GM21360 (cell line): Measurements from ENCODE around the gene HADH.
"Not testable (repeated sequence)": the region's sequence is repeated elsewhere in the genome, so short reads cannot be mapped to it uniquely, and the experiment has no call there.

Source experiments
- ATAC-seq: cut with Tn5 transposase; IDR thresholded peaks from one replicate; pipeline ENCODE4 v1.9.1; 2021; ENCODE audit warnings: mild to moderate bottlenecking, moderate library complexity; ENCODE audit not compliant: unreplicated experiment

The HADH gene

DNA sequence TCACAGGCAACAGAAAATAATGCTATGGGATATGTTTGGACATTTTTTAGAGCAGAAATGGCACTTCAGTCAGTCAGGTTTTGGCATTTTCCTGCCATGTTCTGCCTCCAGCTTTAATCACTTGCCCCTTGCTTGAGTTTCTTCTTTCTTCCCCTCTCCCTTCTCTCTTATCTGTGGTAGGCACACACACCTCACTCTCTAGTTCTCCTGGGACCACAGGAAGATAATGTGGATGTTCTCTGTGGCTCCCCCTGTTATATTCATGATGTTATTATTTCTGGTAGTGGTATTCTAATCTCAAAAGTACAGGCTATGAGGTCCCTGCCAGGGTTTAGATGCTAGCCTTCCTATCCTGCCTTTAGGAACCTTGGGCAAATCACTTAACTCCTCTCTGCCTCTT lies 5.2 kb downstream of the HADH start:
- no peak for ATAC-seq

DNA sequence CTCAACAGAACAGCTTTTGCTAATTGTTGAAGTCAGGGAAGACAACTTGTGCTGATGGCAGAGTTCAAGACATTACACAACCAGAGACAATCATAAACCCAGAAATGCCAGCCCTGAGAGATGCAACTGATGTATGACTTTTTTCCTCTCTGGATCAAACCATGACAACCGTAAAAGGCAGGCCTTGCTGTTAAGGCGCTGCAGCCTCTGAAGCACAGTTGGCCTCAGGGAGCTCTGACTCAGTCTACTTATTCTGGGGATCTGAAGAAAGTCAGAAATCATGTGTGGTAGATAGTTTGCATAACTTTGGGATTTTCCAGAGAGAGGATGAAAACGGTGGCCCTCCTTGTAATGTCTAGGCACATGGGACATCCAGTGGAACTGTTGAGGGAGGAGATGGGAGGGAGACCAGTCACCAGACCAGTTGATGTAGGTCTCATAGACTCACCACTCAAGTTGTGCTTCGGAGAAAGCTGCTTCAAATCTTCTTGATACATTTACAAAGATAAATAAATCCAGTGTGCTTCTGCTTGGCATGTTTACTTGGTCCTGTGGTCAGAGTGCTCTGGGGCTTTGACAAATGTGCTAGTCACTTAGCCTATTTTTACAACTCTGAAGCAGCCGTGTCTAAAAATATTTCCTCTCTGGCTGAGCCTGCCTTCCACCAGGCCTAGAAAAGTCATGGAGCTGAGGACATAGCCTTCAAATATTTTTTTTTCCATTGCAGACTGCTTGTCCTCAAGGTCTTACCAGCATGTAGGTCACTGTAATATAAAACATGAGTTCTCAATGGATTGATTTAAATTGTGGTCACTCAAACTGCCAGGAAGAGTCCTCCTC lies 7.5 kb downstream of the HADH start:
- ATAC-seq, result no peak

DNA sequence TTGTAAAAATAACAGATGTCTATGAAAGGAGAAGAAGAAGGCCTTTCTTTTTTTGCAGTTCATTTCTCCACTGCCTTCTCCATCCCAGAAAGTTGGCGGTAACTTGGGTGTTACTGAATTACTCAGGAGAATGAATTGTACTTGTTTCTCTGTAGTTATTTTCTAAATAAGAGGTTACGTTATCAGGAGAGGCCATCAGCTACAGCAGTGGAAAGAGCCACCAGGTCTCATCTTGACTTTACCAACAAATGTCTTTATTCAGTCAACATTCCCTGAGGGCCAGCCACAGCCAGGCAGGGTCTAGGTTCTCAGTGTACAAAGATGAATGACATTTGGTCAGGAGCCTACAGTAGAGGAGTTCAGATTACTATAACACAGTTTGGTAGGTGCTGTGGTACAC lies 8.1 kb downstream of the HADH start:
- no peak for ATAC-seq

DNA sequence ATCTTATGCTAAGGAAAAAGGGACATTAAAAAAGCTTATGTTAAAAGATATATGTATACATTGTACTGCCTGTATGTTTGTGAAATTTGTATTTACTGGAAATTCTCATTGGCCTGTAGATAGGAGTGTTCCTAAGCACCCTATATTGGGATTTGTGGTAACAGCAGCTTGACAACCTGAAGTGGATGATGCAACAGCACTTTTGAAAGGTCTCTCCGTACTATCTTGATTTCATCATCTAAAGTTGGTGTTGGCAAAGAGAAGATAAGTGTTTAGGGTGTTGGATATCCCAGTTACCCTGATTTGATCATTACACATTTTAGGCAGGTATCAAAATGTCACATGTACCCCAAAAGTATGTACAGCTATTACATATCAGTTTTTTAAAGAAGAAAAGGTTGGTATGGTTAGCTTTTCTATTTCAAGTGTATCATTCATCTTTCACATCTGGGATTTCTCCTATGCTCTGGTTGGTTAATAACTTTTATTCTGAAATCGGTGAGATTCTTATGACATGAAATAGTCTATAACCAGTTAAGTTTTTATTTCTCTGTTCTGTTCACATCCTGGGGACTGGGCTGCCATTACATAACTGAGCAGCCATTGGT lies 10.3 kb downstream of the HADH start:
- ATAC-seq, result no peak

DNA sequence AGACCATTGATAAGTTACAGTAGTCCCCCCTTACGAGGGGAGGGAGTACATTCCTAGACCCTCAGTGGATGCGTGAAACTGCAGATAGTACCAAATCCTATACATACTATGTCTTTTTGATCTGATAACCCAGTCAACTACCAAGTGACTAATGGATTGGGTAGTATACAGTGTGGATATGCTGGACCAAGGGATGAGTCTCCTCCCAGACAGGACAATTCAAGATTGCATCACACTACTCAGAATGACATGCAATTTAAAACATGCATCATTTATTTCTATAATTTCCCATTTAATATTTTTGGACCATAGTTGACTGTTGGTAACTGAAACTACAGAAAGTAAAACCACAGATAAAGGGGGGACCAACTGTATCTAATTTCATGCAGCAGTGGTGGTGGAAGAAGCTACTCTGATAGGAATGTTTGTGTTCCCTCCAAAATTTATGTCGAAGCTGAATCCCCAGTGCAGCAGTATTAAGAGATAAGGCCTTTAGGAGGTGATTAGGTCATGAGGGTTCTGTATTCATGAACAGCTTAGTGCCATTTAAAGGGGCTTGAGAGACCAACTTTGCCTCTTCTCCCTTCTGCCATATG lies 11.9 kb downstream of the HADH start:
- no peak for ATAC-seq

DNA sequence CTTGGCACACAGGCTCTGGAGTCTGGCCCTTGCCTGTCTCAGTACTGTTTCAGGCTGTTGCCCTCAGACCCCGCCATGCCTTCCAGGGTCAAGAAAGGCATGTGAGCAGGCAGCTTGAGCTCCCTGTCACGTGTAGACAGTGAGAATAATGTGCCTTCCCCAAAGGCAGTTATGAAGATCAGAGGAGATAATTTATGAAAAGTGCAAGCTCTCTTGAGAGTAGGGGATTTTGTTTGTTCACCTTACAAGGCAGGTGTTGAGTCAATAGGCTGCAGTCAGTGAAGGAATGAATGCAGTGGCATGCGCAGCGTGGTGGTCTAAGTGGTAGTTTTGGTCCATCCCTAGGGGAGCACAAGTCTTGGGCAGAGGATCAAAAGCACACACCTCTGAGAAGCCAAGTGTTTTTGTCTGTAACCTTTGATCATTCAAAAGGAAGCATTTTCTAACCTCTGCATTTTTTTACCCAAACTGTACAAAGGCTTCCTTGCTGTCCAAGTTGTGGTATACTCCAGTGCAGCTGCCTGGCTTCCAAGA lies 14.4 kb downstream of the HADH start:
- ATAC-seq, result no peak

DNA sequence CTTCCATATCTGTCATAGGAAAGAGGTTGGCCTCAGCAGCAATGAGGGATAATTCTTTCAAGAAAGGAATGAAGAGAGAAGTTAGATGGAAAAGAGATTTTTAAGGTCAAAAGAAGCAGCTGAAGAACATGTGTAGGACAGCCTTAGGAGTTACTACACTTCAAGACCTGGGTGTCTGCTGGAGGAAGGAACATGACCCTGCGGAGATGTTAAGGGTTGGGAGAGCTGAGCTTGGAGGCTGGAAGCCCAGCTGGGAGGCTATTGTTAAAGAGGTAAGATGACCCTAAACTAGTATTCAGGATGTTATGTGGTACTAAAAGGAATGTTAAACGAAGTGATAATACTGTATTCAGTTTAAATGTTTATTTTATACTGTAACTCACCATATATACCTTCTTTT lies 15.0 kb downstream of the HADH start:
- ATAC-seq, result no peak

DNA sequence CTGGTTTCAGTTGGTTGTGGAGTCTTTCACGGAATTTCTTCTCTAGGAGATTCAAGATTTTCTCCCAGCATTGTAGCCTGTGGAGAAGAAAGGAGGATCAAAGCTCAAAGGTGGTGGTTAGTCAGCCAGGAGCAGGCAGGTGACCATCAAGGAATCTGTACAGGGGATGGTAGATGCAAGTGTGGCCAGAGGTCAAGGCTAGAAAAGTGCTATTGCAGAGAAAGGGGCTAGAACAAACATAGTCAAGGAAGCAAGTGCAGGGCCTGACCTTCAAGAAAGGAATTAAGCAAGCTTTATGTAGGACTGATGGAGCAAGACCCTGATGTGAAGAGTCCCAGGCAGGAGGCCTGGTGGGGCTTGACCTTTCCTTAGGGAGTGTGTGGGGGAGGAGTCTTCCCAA lies 16.1 kb downstream of the HADH start:
- no peak for ATAC-seq

DNA sequence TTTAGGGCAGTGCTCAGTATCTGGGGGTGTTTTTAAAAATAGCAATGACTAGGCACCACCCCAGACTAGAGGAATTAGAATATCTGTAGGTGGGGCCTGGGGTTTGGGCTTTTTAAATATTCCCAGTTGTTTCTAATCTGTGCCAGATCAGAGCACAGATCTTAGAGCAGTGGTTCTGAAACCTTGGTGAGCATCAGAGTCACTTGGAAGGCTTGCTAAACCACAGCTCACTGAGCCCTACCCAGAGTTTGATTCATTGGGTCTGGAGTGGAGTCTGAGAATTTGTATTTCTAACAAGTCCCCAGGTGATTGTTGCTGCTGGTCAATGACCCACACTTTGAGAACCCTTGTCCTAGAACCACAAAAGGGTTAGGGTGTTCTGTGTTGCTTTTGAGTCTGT lies 16.7 kb downstream of the HADH start:
- ATAC-seq, result no peak

DNA sequence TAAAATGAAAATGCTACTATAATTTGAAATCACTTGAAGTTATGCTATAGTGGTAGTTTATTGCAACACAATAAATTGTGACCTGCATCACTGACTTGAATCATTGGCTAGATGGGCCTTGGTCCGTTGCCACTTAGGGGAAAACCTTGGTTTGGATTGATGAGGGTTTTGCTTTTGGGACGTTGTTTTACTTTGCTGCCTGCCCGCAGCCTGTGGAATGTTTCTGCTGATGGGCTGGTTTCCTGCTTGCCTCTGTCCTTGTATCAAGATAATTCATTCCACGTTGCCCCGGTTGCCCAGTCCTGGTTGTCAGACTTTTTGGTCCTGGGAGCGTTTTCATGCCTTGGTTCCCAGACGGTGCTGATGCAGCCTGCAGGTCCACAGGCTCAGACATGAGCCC lies 18.3 kb downstream of the HADH start:
- no peak for ATAC-seq

DNA sequence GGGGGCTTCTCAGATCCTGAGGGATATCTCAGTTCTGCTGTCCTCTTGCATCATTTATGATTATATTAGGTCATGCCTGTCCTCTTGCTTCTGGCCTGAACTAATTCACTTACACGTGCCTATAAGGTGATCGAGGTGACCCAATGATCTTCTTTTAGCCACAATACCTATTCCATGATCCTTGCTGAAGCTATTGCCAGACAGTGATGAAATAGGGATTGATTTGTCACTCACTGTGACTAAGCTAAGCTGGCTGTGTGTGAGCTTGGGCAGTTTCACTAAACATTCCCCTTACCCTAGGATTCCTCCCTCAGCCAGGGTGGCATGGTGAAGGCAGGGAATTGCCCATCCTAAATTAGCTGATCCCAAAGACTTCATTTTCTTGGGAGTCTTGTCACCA lies 19.0 kb downstream of the HADH start:
- no peak for ATAC-seq

DNA sequence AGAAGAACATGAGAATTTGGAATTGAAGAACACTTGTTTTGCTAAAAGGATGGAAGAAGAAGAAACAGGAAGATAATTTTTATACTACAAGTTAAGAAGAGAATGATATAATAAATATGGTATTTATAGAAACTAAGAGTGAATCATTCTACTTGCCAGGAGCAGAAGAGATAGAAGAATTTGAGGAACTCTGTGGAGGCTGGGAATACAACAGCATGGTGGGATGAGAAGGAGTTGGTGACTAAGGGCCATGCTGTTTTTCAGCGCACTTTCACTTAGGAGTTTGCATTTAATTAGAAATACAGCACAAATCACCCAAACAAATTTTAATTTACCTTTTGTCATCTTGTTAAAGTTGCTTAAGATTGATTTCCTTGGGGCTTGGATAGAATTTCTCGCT lies 20.5 kb downstream of the HADH start:
- ATAC-seq, result no peak

DNA sequence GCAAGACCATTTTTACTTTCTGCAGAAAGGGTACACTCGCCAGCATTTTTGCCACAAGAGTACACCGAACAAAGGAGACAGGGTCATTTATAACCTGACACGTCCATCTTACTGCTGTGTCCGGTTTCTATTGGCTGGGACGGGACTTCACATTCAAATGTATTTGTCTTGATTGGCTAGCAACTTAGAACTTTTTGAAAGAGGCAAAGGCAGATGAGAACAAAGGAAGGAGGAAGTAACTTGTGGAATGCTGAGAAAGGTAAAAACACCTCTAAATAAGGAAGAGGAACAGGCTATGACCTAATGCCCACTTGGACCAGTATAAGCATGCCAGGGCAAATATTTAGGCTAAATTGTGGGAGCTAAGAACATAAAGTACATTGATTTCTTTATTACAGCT lies 22.7 kb downstream of the HADH start:
- ATAC-seq, result not testable (repeated sequence)

DNA sequence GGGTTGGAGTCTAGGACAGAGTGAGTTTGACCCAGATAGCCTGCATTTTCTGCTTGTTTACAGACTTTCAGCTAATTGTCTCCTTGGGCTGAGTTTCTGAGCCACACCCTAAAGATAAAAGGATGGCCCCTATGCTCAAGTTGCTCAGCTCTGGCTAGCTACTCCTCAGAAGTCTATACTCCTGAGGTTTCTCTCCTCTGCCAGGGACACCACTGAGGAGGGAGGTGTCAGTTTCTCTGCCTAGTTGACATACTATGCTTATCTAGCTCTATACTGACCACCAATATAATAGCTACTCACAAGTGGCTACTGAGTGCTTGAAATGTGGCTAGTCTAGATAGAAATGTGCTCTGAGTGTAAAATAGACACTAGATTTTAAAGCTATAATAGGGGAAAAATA lies 23.6 kb downstream of the HADH start:
- ATAC-seq, result no peak

DNA sequence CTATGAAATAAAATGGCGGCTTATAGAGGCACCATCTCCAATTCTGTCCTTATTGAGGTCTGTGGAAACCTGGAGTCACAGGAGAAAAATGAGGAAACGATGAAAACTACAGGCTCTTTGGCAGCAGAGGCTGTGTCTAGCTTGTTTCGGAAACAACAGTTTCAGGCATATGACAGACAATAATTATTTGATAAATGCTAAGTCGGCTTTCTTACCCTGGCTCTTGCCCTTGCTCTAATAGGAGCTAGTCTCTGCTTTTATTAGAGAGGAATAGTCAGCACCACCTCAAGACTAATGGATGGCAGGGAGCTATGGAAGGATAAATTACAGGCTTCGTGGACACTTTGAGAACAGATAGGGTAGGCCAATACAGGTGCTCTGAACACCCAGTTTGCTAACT lies 24.3 kb downstream of the HADH start:
- ATAC-seq, result no peak

DNA sequence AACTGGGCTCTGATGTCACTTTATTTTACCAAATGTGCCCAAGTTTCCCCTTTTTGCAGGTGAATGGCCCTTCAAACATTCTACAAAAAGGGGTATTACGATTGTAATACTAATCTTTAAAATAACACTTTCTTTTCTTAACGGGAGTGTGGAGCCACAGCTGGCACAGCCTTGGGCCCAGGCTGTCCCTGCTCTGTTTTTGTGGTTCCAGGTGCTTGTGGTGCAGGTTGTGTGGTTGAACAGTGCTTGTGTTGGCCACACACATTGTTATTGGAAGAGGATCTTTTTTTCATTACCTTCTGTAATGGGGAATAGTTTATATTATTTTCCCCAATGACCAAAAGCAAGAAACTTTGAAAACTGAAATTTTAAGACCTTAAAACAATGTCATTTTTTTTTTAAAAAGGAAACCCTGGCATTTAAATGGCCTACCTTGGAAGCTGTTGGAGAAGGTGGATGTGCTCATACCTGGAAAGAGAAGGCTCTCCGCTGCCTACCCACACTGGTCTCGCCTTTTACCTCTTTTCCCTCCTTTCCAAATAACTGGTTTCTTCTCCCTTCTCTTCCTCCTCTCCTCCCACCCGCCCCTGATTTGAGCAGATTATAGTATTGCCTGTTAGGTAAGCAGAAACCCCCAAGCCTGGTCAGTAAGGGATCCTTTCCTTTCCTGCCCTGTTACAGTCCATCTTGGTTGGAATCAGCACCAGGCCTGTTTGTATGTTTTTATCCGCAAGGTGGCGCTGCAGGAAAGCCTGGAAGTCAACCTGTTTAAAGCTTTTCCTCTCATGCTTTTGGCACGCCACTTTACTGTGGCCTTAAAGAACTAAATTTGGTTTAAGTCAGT lies 28.6 kb downstream of the HADH start:
- peak; percentile 76 for ATAC-seq

DNA sequence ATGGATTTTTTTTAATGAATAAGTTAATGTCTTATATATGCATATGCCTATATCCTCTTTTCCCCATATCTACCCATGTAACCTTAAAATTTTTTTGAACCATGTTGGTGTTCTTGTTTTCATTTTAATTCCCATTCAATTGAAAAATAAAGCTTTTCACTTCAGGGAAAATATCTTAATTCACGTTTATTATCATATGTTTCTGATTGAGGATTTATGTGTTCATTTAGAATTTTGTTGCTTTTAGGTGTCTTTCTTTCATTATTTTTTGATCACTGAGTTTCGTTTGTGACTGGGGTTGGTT lies 29.1 kb downstream of the HADH start:
- ATAC-seq, result no peak

DNA sequence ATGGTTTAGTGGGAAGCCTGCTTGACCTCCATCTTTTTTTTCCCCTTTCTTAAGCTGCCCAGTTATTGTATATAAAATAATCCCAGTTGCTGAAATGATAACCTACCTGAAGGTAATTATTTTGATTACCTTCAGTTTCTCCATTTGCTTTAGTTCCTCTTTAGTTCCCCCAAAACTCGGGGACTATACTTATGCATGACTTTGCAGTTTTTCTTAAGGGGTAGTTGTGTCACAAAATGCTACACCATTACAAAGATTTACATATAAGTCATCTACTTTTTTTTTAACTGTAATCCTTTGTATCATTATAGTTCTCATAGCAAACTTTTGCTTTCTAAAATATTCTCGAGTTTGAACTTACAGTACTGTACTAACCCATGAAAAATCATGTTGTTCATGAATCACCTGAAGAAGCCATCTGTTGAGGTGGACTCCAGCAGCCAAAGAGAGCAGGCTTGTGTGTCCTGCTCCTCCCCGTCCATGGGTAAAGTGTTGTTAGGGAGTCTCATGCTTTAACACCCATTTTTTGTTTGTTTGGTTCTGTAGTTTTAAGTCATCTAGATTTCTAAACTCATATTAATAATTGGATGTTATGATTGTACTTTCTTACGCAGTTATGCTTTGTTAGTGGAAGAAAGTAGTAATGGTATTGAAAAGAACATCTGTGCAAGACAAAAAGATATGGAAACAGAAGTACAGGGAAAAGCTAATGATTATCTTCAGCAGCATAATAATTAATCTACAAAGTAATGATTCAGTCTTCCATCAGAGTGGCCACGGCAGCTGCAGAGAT lies 34.6 kb downstream of the HADH start:
- no peak for ATAC-seq

DNA sequence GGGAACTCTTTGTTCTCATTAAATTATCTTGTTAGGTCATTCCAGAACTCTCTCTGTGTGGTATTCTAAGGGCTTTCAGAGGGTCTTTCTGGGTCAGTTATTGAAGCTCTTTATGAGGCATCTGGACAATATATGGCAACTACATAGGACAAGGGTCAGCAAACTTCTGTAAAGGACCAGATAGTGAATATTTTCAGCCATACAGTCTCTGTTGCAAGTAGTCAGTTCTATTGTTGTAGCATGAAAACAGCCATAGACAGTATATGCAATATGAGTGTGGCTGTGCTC lies 35.1 kb downstream of the HADH start:
- ATAC-seq, result no peak

DNA sequence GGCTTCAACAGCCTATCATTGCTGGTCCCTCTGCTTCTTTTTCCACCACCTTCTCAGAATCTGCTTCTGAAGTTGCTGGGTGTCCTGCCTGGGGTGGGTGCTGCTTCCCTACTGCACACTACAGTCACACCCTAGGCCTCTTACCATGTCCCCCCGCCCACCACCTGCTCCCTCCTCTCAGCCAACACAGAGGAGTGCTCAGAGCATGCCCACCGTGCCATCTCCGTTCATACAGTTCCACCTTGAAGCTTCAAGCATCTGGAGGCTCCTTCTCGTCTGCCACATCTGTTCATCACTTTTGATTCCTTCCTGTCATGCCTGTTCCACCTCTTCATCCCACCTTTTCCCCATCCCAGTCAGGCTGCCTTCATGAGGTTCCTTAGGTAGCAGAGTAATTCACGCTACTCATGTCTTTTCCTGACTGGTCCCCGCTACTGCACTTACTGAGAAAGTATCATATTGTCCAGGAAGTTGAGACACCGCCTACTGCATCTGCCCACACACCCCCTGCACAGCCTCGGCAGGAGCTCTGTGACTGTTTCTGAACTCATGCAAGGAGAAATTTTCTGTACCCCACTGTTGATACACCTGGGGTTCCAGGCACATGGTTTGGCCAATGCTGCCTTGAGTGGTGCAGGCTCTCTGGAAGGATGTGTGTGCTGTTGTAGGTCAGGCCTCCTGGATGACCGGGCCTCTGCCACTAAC lies 39.5 kb downstream of the HADH start:
- ATAC-seq, result no peak
